ENCODE data around the gene LARGE2.

DNA sequence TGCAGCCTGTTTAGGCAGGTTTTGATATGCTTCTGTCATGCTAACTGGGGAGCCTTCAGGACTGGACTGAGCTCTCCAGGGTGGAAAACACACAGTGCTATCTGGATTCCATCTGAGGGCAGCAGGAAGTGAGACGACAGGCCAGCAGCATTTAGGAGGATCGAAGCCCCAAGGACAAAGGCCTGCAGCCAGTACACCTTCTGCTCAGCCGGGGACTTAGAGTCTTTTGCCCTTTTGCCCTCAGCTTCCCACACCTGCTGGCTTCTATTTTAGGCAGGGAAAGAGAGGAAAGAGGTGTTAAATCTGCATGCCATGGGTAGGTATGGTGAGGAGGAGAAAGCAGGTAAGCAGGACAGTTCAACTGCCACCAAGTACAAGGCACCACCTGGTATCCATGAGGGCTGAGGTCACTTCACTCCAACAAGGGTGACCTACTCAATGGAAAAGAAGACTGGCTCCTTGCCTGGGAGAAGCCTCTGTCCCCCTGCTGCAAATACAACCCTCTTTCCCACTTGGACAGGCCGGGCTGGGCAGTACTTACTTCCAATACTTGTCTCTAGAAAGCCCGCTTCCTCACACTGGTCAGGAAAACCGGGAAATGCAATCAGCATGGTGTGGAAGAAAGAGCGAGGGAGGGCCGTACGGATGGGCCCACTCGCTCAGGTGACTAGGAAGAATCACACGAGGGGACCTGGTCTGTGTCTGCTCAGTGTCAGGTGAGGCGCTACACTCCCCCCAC lies 12.3 kb downstream of the LARGE2 start:
- TF ChIP-seq, protein P1, sequence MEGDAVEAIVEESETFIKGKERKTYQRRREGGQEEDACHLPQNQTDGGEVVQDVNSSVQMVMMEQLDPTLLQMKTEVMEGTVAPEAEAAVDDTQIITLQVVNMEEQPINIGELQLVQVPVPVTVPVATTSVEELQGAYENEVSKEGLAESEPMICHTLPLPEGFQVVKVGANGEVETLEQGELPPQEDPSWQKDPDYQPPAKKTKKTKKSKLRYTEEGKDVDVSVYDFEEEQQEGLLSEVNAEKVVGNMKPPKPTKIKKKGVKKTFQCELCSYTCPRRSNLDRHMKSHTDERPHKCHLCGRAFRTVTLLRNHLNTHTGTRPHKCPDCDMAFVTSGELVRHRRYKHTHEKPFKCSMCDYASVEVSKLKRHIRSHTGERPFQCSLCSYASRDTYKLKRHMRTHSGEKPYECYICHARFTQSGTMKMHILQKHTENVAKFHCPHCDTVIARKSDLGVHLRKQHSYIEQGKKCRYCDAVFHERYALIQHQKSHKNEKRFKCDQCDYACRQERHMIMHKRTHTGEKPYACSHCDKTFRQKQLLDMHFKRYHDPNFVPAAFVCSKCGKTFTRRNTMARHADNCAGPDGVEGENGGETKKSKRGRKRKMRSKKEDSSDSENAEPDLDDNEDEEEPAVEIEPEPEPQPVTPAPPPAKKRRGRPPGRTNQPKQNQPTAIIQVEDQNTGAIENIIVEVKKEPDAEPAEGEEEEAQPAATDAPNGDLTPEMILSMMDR (conservative IDR thresholded peaks at IDR 0.05; ENCODE audit: low read depth in 2 of 2) = no peak
- TF ChIP-seq JUNB (IDR thresholded peaks at IDR 0.05; ENCODE audit: unreplicated experiment) = no peak
- no peak for TF ChIP-seq EZH2 (IDR thresholded peaks at IDR 0.05; ENCODE audit: low read depth, unreplicated experiment)
- TF ChIP-seq EZH2phosphoT487 (IDR thresholded peaks at IDR 0.05; ENCODE audit: unreplicated experiment) = no peak
- TF ChIP-seq ZNF114 (CRISPR knock-in tag; IDR thresholded peaks at IDR 0.05) = no peak
- no peak for TF ChIP-seq NANOG (IDR thresholded peaks at IDR 0.05; ENCODE audit: borderline replicate concordance)
